ENCODE measurements around the gene PDE8A. TPM values are rescaled to one million over a fixed set of nuclear protein-coding genes. Genes with fewer than 3 reads are reported as not detected.

PDE8A gene
- total RNA-seq, 2 donors from 2014 or later: 34.2 to 50.1 TPM

GRCh38 chr15:85000937-85001336 is 19.3 kb downstream of the PDE8A start:
- no peaks in the 10 kb centered on the region for H3K9me3 ChIP-seq
- ATAC-seq (peak; percentile 48), DNase-seq (no peak)
- H3K4me3 ChIP-seq: no peak overlapping the region
- H3K36me3 ChIP-seq (replicated peaks in 1 of 2; ENCODE audit: insufficient read depth in 1 of 2, low read depth in 2 of 2): no peaks in the 10 kb centered on the region
- intact Hi-C loops (cut with DNase I): no loop called here
- peaks cover 33% of the 10 kb centered on the region for H3K4me1 ChIP-seq
- 23 to 24% methylated on average over 5 of the region's 5 CpGs for WGBS, 2 donors
- H3K27ac ChIP-seq: peak overlapping the region in 3 of 4 donors; percentile 34 to 53 (median 40)
- H3K27me3 ChIP-seq: no peaks in the 10 kb centered on the region
- TF ChIP-seq POLR2A (IDR thresholded peaks at IDR 0.05) (no peak), CTCF (IDR thresholded peaks at IDR 0.05) (no peak)

- WGBS, 2 donors: 76 to 83% methylated on average over 4 of the region's 4 CpGs
- Histone ChIP-seq H3K27me3 (no peaks in the 10 kb centered on the region), H3K4me1 (peaks cover 43% of the 10 kb centered on the region), H3K36me3 (replicated peaks in 1 of 2; ENCODE audit: insufficient read depth in 1 of 2, low read depth in 2 of 2) (no peaks in the 10 kb centered on the region), H3K4me3 (no peak overlapping the region), H3K27ac (no peak overlapping the region), H3K9me3 (no peaks in the 10 kb centered on the region)
- TF ChIP-seq CTCF (IDR thresholded peaks at IDR 0.05): no peak
- no peak for TF ChIP-seq POLR2A (IDR thresholded peaks at IDR 0.05)
- intact Hi-C loops (cut with DNase I): no loop called here
- ATAC-seq (no peak), DNase-seq (no peak)
Measured at GRCh38 chr15:85002517-85002916, 20.9 kb downstream of the PDE8A start.

- WGBS, 2 donors: 85 to 86% methylated on average over 3 of the region's 3 CpGs
- Histone ChIP-seq H3K36me3 (replicated peaks in 1 of 2; ENCODE audit: insufficient read depth in 1 of 2, low read depth in 2 of 2) (no peaks in the 10 kb centered on the region), H3K27me3 (no peaks in the 10 kb centered on the region), H3K9me3 (no peaks in the 10 kb centered on the region), H3K27ac (peak overlapping the region in 1 of 4 donors; percentile 60), H3K4me3 (no peak overlapping the region), H3K4me1 (peaks cover 53% of the 10 kb centered on the region)
- intact Hi-C loops (cut with DNase I): no loop called here
- peak in 1 of 4 donors; percentile 33 for DNase-seq
- no peak for ATAC-seq
- TF ChIP-seq POLR2A (IDR thresholded peaks at IDR 0.05) (no peak), CTCF (IDR thresholded peaks at IDR 0.05) (no peak)
Measured at GRCh38 chr15:85003593-85004312, 22.1 kb downstream of the PDE8A start.

GRCh38 chr15:85004550-85004949 is 22.9 kb downstream of the PDE8A start:
- TF ChIP-seq POLR2A (IDR thresholded peaks at IDR 0.05) (no peak), CTCF (IDR thresholded peaks at IDR 0.05) (no peak)
- Histone ChIP-seq H3K27me3 (no peaks in the 10 kb centered on the region), H3K9me3 (no peaks in the 10 kb centered on the region), H3K27ac (peak overlapping the region in 1 of 4 donors; percentile 60), H3K4me1 (peaks cover 56% of the 10 kb centered on the region), H3K36me3 (replicated peaks in 1 of 2; ENCODE audit: insufficient read depth in 1 of 2, low read depth in 2 of 2) (no peaks in the 10 kb centered on the region), H3K4me3 (no peak overlapping the region)
- no peak for ATAC-seq
- intact Hi-C loops (cut with DNase I): no loop called here
- DNase-seq: no peak
- WGBS, 2 donors: 79 to 98% methylated on average over 3 of the region's 3 CpGs

GRCh38 chr15:85005319-85005718 is 23.7 kb downstream of the PDE8A start:
- Histone ChIP-seq H3K4me3 (no peak overlapping the region), H3K27ac (peak overlapping the region in 1 of 4 donors; percentile 13), H3K4me1 (peaks cover 56% of the 10 kb centered on the region), H3K27me3 (no peaks in the 10 kb centered on the region), H3K36me3 (replicated peaks in 1 of 2; ENCODE audit: insufficient read depth in 1 of 2, low read depth in 2 of 2) (no peaks in the 10 kb centered on the region), H3K9me3 (no peaks in the 10 kb centered on the region)
- ATAC-seq (no peak), DNase-seq (no peak)
- TF ChIP-seq POLR2A (IDR thresholded peaks at IDR 0.05) (no peak), CTCF (IDR thresholded peaks at IDR 0.05) (no peak)
- 63 to 74% methylated on average over 2 of the region's 2 CpGs for WGBS, 2 donors
- intact Hi-C loops (cut with DNase I): no loop called here
